Esophagus squamous epithelium (tissue), 4 donors: ENCODE results near the gene PEF1.

Experiments
- POLR2A ChIP-seq, 4 donors: fragments of 450-650 bp; IDR thresholded peaks; one replicate each; pipeline ENCODE4 v1.6.1; 2017; ENCODE audit warnings: antibody characterized with exemption in 4 of 4, mild to moderate bottlenecking in 4 of 4, moderate library complexity in 3 of 4
- TF ChIP-seq, protein P1 (sequence below), 6 experiments: fragments of 450-650 bp in 4 of 6; fragments of 200-600 bp in 2 of 6; sonication (generic) in 2 of 6; IDR thresholded peaks; one replicate each; pipeline ENCODE4 v1.5.1; 2016 to 2019; ENCODE audit warnings: antibody characterized with exemption in 6 of 6, mild to moderate bottlenecking in 4 of 6, moderate library complexity in 4 of 6

DNA sequence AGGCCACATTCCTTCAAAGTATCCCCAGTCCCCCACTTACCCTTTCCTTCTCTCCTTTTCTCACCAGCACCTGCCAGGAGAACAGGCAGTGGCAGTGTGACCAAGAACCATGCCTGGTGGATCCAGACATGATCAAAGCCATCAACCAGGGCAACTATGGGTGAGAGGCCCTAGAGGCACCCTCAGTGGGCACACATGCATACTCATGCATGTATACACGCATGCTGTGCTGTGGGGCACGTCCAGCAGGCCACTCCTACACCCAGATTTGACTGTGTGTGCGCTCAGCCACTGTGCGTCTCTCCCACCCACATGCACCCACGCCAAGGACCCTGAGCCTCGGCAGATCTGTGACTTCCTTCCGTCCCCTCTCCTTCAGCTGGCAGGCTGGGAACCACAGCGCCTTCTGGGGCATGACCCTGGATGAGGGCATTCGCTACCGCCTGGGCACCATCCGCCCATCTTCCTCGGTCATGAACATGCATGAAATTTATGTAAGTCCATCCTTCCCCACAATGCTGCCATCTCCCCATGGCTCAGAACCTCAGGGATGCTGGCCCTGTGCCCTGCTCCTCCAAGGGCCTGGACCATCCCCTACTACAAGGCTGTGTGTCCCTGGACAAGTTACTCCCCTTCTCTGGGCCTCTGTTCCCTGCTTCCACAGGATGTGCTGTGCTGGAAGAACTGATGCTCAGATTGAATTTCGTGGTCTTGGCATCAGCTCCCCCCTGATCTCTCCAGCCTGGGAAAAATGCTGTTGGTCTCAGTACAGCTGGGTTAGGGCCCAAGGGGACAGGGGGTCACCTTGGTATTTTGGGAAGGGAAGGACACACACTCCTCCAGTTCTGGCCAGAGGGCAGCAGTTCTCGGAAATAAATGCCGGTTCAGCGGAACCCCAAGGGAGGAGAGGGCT, 61.3 kb downstream of the PEF1 start:
- TF ChIP-seq, protein P1, sequence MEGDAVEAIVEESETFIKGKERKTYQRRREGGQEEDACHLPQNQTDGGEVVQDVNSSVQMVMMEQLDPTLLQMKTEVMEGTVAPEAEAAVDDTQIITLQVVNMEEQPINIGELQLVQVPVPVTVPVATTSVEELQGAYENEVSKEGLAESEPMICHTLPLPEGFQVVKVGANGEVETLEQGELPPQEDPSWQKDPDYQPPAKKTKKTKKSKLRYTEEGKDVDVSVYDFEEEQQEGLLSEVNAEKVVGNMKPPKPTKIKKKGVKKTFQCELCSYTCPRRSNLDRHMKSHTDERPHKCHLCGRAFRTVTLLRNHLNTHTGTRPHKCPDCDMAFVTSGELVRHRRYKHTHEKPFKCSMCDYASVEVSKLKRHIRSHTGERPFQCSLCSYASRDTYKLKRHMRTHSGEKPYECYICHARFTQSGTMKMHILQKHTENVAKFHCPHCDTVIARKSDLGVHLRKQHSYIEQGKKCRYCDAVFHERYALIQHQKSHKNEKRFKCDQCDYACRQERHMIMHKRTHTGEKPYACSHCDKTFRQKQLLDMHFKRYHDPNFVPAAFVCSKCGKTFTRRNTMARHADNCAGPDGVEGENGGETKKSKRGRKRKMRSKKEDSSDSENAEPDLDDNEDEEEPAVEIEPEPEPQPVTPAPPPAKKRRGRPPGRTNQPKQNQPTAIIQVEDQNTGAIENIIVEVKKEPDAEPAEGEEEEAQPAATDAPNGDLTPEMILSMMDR (IDR thresholded peaks at IDR 0.05): no peak
- no peak for TF ChIP-seq POLR2A (IDR thresholded peaks at IDR 0.05)
